GM12801 (cell line): ENCODE measurements around the gene HAL.

ENCODE experiments used
- CTCF ChIP-seq: IDR thresholded peaks from one replicate; pipeline ENCODE4 v1.5.1; 2011; ENCODE audit warnings: control low read depth; ENCODE audit not compliant: insufficient read length; ENCODE audit errors: extremely low read depth

HAL gene

GRCh38 chr12:95970905-95971304 is 25.2 kb downstream of the HAL start:
- TF ChIP-seq CTCF = no peak

- TF ChIP-seq CTCF = no peak
Measured at GRCh38 chr12:95967301-95967700, 28.8 kb downstream of the HAL start.

GRCh38 chr12:95966287-95966870 is 29.8 kb downstream of the HAL start:
- no peak for TF ChIP-seq CTCF

GRCh38 chr12:95963096-95963495 is 33.0 kb downstream of the HAL start:
- no peak for TF ChIP-seq CTCF

GRCh38 chr12:95962222-95962621 is 33.9 kb downstream of the HAL start:
- no peak for TF ChIP-seq CTCF

GRCh38 chr12:95960241-95960640 is 35.9 kb downstream of the HAL start:
- TF ChIP-seq CTCF = no peak

GRCh38 chr12:95959107-95959506 is 37.0 kb downstream of the HAL start:
- TF ChIP-seq CTCF = no peak
